Thyroid gland (tissue), 4 donors: ENCODE results near the gene UBXN11. TPM values are rescaled to one million over a fixed set of nuclear protein-coding genes. Genes with fewer than 3 reads are reported as not detected.

Experiments
- DNase-seq, 2 donors: peaks; one replicate each; pipeline ENCODE4 v3.0.0-alpha.2; 2019
- H3K27ac ChIP-seq, 3 donors: fragments of 200-600 bp; sonication (generic); 1 replicate in 2 of 3; 2 replicates in 1 of 3; pipeline ENCODE4 v1.5.1; 2016 to 2019; ENCODE audit warnings: mild to moderate bottlenecking in 1 of 3, moderate library complexity in 1 of 3
- H3K27me3 ChIP-seq: fragments of 200-600 bp; sonication (generic); one replicate; pipeline ENCODE4 v1.5.1; 2019
- H3K36me3 ChIP-seq, 2 donors: fragments of 200-600 bp; sonication (generic); one replicate each; pipeline ENCODE4 v1.5.1; 2016 to 2019
- H3K4me1 ChIP-seq, 2 donors: fragments of 200-600 bp; sonication (generic); one replicate each; pipeline ENCODE4 v1.5.1; 2017 to 2019
- H3K4me3 ChIP-seq, 3 donors: fragments of 200-600 bp; sonication (generic); replicated peaks in 1 of 3; 1 replicate in 2 of 3; 2 replicates in 1 of 3; pipeline ENCODE4 v1.5.1; 2016; ENCODE audit warnings: mild to moderate bottlenecking in 1 of 3
- H3K9me3 ChIP-seq: fragments of 200-600 bp; sonication (generic); one replicate; pipeline ENCODE4 v1.5.1; 2017
- POLR2A ChIP-seq, 2 donors: fragments of 450-650 bp; IDR thresholded peaks; one replicate each; pipeline ENCODE4 v1.6.1; 2017; ENCODE audit warnings: antibody characterized with exemption in 2 of 2, mild to moderate bottlenecking in 2 of 2, moderate library complexity in 1 of 2
- WGBS, 2 donors: methylation state at CpG; one replicate each; pipeline ENCODE4 v1.1.5; 2017; 5-methylcytosine and 5-hydroxymethylcytosine counted together
- intact Hi-C: fragments of 100-400 bp; cut with DNase I; formaldehyde crosslinking; loops from one replicate; pipeline ENCODE4 v1.15.1; 2023
- total RNA-seq, 4 donors: library from RNA; depleted of rRNA; stranded (reverse); fragments of >200 nt; gene quantifications; one replicate each; pipeline ENCODE4 v1.2.3, GENCODE V29; 2016
- TF ChIP-seq, protein P1 (sequence below), 6 experiments: fragments of 200-600 bp in 3 of 6; fragments of 450-650 bp in 3 of 6; sonication (generic) in 3 of 6; IDR thresholded peaks; one replicate each; pipeline ENCODE4 v1.5.1; 2016 to 2019; ENCODE audit warnings: antibody characterized with exemption in 6 of 6, mild to moderate bottlenecking in 2 of 6, inconsistent platforms in 1 of 6, moderate library complexity in 1 of 6

Gene UBXN11
- total RNA-seq, 4 donors from 2014 or later, result 23.9 to 35.4 (median 30.2) TPM

DNA sequence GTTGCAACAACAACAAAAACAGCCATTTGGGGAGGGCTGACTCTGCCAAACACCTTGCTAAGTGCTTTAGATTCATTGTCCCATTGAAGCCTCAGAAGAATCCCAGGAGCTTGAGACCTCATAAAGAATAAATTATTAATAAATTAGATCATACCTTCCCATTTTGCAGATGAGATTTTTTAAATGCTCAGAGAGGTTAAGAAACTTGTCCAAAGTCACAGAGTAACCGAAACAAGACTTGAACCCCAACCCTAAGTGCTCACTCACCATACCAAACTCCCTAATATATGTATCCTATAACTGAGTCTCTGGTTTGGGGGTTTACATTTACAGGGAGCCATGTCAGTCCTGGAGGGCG, 43.9 kb upstream of the UBXN11 start:
- TF ChIP-seq, protein P1, sequence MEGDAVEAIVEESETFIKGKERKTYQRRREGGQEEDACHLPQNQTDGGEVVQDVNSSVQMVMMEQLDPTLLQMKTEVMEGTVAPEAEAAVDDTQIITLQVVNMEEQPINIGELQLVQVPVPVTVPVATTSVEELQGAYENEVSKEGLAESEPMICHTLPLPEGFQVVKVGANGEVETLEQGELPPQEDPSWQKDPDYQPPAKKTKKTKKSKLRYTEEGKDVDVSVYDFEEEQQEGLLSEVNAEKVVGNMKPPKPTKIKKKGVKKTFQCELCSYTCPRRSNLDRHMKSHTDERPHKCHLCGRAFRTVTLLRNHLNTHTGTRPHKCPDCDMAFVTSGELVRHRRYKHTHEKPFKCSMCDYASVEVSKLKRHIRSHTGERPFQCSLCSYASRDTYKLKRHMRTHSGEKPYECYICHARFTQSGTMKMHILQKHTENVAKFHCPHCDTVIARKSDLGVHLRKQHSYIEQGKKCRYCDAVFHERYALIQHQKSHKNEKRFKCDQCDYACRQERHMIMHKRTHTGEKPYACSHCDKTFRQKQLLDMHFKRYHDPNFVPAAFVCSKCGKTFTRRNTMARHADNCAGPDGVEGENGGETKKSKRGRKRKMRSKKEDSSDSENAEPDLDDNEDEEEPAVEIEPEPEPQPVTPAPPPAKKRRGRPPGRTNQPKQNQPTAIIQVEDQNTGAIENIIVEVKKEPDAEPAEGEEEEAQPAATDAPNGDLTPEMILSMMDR (IDR thresholded peaks at IDR 0.05), result no peak
- TF ChIP-seq POLR2A (IDR thresholded peaks at IDR 0.05), result no peak
- no peaks in the 10 kb centered on the region for H3K27me3 ChIP-seq
- intact Hi-C loops, result no loop called here
- H3K4me3 ChIP-seq, result no peak overlapping the region
- no peak for DNase-seq
- H3K4me1 ChIP-seq, result no peaks in the 10 kb centered on the region
- no peaks in the 10 kb centered on the region for H3K36me3 ChIP-seq
- no peak overlapping the region for H3K27ac ChIP-seq
- WGBS, 2 donors, result 67 to 91% methylated on average over 2 of the region's 2 CpGs
- no peaks in the 10 kb centered on the region for H3K9me3 ChIP-seq

DNA sequence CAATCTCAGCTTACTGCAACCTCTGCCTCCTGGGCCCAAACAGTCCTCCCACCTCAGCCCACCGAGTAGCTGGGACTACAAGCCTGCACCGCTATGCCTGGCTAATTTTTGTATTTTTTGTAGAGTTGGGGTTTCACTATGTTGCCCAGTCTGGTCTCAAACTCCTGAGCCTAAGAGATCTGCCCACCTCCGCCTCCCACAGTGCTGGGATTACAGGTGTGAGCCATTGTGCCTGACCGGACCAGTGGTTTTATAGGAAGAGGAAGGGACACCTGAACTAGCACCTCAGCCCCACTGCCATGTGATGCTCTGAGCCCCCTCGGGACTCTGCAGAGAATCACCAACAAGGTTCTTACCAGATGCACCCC, 43.4 kb upstream of the UBXN11 start:
- H3K9me3 ChIP-seq, result no peaks in the 10 kb centered on the region
- DNase-seq, result no peak
- H3K27ac ChIP-seq, result no peak overlapping the region
- intact Hi-C loops, result no loop called here
- TF ChIP-seq POLR2A (IDR thresholded peaks at IDR 0.05), result no peak
- TF ChIP-seq, protein P1 (IDR thresholded peaks at IDR 0.05), result no peak
- no peak overlapping the region for H3K4me3 ChIP-seq
- H3K27me3 ChIP-seq, result no peaks in the 10 kb centered on the region
- no peaks in the 10 kb centered on the region for H3K4me1 ChIP-seq
- no peaks in the 10 kb centered on the region for H3K36me3 ChIP-seq
- 61 to 74% methylated on average over 5 of the region's 5 CpGs for WGBS, 2 donors

DNA sequence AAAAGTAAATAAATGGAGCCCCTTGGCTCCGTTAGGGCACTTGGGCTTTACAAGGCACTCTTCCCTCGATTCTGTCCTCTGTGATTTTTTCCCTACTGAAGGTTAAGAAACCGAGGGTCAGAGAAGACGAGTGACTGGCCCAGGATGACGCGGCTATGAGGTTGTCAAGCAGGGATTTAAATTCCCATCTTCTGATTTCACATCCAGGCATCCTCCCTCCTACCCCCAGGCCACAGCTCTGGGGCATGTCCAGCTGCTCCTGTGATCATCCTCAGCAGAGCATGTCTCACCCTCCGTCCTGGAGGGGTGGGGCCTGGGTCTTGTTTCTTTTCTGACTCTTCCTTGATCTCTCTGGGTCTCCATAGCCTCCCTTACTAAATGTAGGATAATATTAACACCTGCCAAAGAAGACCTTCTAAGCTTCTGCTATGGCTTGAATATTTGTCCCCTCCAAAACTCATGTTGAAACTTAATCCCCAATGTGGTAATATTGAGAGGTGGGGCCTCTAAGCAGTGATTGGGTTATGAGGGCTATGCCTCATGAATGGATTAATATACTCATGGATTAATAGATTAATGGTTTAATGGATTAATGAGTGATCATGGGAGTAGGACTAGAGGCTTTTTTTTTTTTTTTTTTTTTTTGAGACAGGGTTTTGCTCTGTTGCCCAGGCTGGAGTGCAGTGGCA, 42.9 kb upstream of the UBXN11 start:
- Histone ChIP-seq H3K4me3 (no peak overlapping the region), H3K9me3 (no peaks in the 10 kb centered on the region), H3K4me1 (no peaks in the 10 kb centered on the region), H3K27me3 (no peaks in the 10 kb centered on the region), H3K36me3 (no peaks in the 10 kb centered on the region), H3K27ac (no peak overlapping the region)
- no peak for DNase-seq
- intact Hi-C loops, result no loop called here
- TF ChIP-seq, protein P1 (IDR thresholded peaks at IDR 0.05), result no peak
- TF ChIP-seq POLR2A (IDR thresholded peaks at IDR 0.05), result no peak
- 86% methylated on average over 7 of the region's 7 CpGs for WGBS, 2 donors

- no peaks in the 10 kb centered on the region for H3K4me1 ChIP-seq
- H3K4me3 ChIP-seq, result no peak overlapping the region
- no peak for DNase-seq
- H3K27ac ChIP-seq, result no peak overlapping the region
- 71 to 77% methylated on average over 9 of the region's 10 CpGs for WGBS, 2 donors
- intact Hi-C loops, result no loop called here
- TF ChIP-seq, protein P1 (IDR thresholded peaks at IDR 0.05), result no peak
- TF ChIP-seq POLR2A (IDR thresholded peaks at IDR 0.05), result no peak
- no peaks in the 10 kb centered on the region for H3K36me3 ChIP-seq
- H3K27me3 ChIP-seq, result no peaks in the 10 kb centered on the region
- H3K9me3 ChIP-seq, result no peaks in the 10 kb centered on the region
These were observed 40.0 kb upstream of the UBXN11 start for GRCh38 chr1:26346274-26347033.

DNA sequence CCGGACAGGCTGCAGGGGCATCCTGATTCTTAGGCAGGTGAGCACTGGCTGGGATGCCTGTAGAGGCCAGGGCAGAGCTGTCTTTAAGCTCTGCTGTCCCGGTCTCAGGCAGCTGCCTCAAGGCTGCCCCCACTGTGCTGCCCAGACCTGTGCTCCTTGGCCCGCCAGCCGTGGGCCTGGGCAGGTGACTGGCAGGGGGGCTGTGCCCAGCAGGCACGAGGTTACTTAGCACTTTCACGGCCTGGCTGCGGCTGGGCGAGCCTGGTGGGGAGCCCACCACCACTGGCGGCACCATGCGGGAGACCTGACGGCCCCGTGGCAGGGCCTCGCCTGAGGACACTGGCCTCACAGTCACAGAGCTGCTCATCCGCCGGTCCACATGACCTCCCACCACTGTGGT, 39.3 kb upstream of the UBXN11 start:
- no peaks in the 10 kb centered on the region for H3K36me3 ChIP-seq
- no peak overlapping the region for H3K27ac ChIP-seq
- H3K27me3 ChIP-seq, result no peaks in the 10 kb centered on the region
- no peaks in the 10 kb centered on the region for H3K4me1 ChIP-seq
- TF ChIP-seq, protein P1 (IDR thresholded peaks at IDR 0.05), result no peak
- TF ChIP-seq POLR2A (IDR thresholded peaks at IDR 0.05), result no peak
- no peak for DNase-seq
- no peaks in the 10 kb centered on the region for H3K9me3 ChIP-seq
- H3K4me3 ChIP-seq, result no peak overlapping the region
- intact Hi-C loops, result no loop called here
- WGBS, 2 donors, result 69 to 76% methylated on average over 3 of the region's 15 CpGs
